Measurements from ENCODE around the gene TAL1.

TAL1 gene

GRCh38 chr1:47183308-47184089, 48.5 kb downstream of the TAL1 start:
- Histone ChIP-seq H3K36me3 (replicated peaks in 1 of 2; ENCODE audit: control insufficient read depth in 2 of 2, insufficient read depth in 2 of 2, low read length in 2 of 2) (no peaks in the 10 kb centered on the region), H3K4me2 (ENCODE audit: insufficient read depth, low read length, poor library complexity, severe bottlenecking) (no peak overlapping the region), H4K91ac (ENCODE audit: low read depth, low read length, poor library complexity) (no peak overlapping the region), H3K9ac (ENCODE audit: low read depth, low read length, poor library complexity) (no peak overlapping the region), H3K4me3 (ENCODE audit: low read length in 2 of 2) (no peak overlapping the region), H3K9me3 (replicated peaks in 1 of 2; ENCODE audit: control insufficient read depth in 2 of 2, insufficient read depth in 1 of 2, low read depth in 1 of 2, low read length in 2 of 2) (no peaks in the 10 kb centered on the region), H3K14ac (ENCODE audit: low read length) (no peak overlapping the region), H2BK5ac (ENCODE audit: low read length) (no peak overlapping the region), H2AK5ac (ENCODE audit: low read depth, low read length) (peak overlapping the region; percentile 47), H2BK12ac (ENCODE audit: low read length) (no peak overlapping the region), H3K27ac (replicated peaks; ENCODE audit: low read length) (no peak overlapping the region), H2AFZ (ENCODE audit: low read length) (no peak overlapping the region), H2BK15ac (ENCODE audit: low read length) (no peak overlapping the region), H3K4me1 (ENCODE audit: control insufficient read depth in 2 of 2, insufficient read depth in 1 of 2, low read depth in 1 of 2, low read length in 2 of 2) (peaks cover 1 to 6% of the 10 kb centered on the region in 2 donors), H3K18ac (ENCODE audit: low read length) (no peak overlapping the region), H3K23ac (ENCODE audit: low read depth, low read length, poor library complexity) (no peak overlapping the region), H3K4ac (ENCODE audit: low read length) (no peak overlapping the region), H4K8ac (ENCODE audit: low read depth, low read length) (no peak overlapping the region), H3K27me3 (ENCODE audit: control insufficient read depth in 3 of 3, insufficient read depth in 3 of 3, low read depth in 1 of 3, low read length in 3 of 3) (peaks cover 0 to 30% (median 4%) of the 10 kb centered on the region in 3 experiments), H3K79me1 (ENCODE audit: low read depth, low read length) (no peaks in the 10 kb centered on the region), H2BK120ac (ENCODE audit: low read depth, low read length) (no peak overlapping the region)
- WGBS, 2 donors (ENCODE audit: extremely low coverage in 2 of 2, insufficient read length in 2 of 2, insufficient replicate concordance in 1 of 2), result no CpG with 5 or more reads among the region's 11 CpGs
- no peak for DNase-seq (ENCODE audit: low spot score)

GRCh38 chr1:47182676-47183235, 49.3 kb downstream of the TAL1 start:
- H3K14ac ChIP-seq (ENCODE audit: low read length), result no peak overlapping the region
- H3K4ac ChIP-seq (ENCODE audit: low read length), result no peak overlapping the region
- no peak overlapping the region for H2BK5ac ChIP-seq (ENCODE audit: low read length)
- DNase-seq (ENCODE audit: low spot score), result no peak
- peaks cover 0 to 30% (median 4%) of the 10 kb centered on the region in 3 experiments for H3K27me3 ChIP-seq (ENCODE audit: control insufficient read depth in 3 of 3, insufficient read depth in 3 of 3, low read depth in 1 of 3, low read length in 3 of 3)
- no peak overlapping the region for H2BK120ac ChIP-seq (ENCODE audit: low read depth, low read length)
- no peak overlapping the region for H4K8ac ChIP-seq (ENCODE audit: low read depth, low read length)
- H3K4me1 ChIP-seq (ENCODE audit: control insufficient read depth in 2 of 2, insufficient read depth in 1 of 2, low read depth in 1 of 2, low read length in 2 of 2), result peaks cover 1 to 6% of the 10 kb centered on the region in 2 donors
- no peak overlapping the region for H3K4me3 ChIP-seq (ENCODE audit: low read length in 2 of 2)
- H3K27ac ChIP-seq (replicated peaks; ENCODE audit: low read length), result no peak overlapping the region
- no peak overlapping the region for H2BK15ac ChIP-seq (ENCODE audit: low read length)
- H2AK5ac ChIP-seq (ENCODE audit: low read depth, low read length), result no peak overlapping the region
- H3K4me2 ChIP-seq (ENCODE audit: insufficient read depth, low read length, poor library complexity, severe bottlenecking), result no peak overlapping the region
- H3K9ac ChIP-seq (ENCODE audit: low read depth, low read length, poor library complexity), result no peak overlapping the region
- no peak overlapping the region for H4K91ac ChIP-seq (ENCODE audit: low read depth, low read length, poor library complexity)
- no peaks in the 10 kb centered on the region for H3K79me1 ChIP-seq (ENCODE audit: low read depth, low read length)
- no peaks in the 10 kb centered on the region for H3K36me3 ChIP-seq (replicated peaks in 1 of 2; ENCODE audit: control insufficient read depth in 2 of 2, insufficient read depth in 2 of 2, low read length in 2 of 2)
- no peak overlapping the region for H3K23ac ChIP-seq (ENCODE audit: low read depth, low read length, poor library complexity)
- no peak overlapping the region for H2AFZ ChIP-seq (ENCODE audit: low read length)
- H3K18ac ChIP-seq (ENCODE audit: low read length), result no peak overlapping the region
- no peaks in the 10 kb centered on the region for H3K9me3 ChIP-seq (replicated peaks in 1 of 2; ENCODE audit: control insufficient read depth in 2 of 2, insufficient read depth in 1 of 2, low read depth in 1 of 2, low read length in 2 of 2)
- WGBS, 2 donors (ENCODE audit: extremely low coverage in 2 of 2, insufficient read length in 2 of 2, insufficient replicate concordance in 1 of 2), result no CpG with 5 or more reads among the region's 7 CpGs
- no peak overlapping the region for H2BK12ac ChIP-seq (ENCODE audit: low read length)

- no CpG with 5 or more reads among the region's 7 CpGs for WGBS, 2 donors (ENCODE audit: extremely low coverage in 2 of 2, insufficient read length in 2 of 2, insufficient replicate concordance in 1 of 2)
Measured at GRCh38 chr1:47181955-47182675, 49.9 kb downstream of the TAL1 start.

More at GRCh38 chr1:47181955-47182675, 49.9 kb downstream of the TAL1 start:
- Histone ChIP-seq H4K91ac (ENCODE audit: low read depth, low read length, poor library complexity) (no peak overlapping the region), H3K4me3 (ENCODE audit: low read length in 2 of 2) (no peak overlapping the region), H3K27me3 (ENCODE audit: control insufficient read depth in 3 of 3, insufficient read depth in 3 of 3, low read depth in 1 of 3, low read length in 3 of 3) (peaks cover 0 to 24% (median 4%) of the 10 kb centered on the region in 3 experiments), H3K14ac (ENCODE audit: low read length) (no peak overlapping the region), H2BK120ac (ENCODE audit: low read depth, low read length) (no peak overlapping the region), H2BK5ac (ENCODE audit: low read length) (no peak overlapping the region), H3K18ac (ENCODE audit: low read length) (no peak overlapping the region), H3K4me2 (ENCODE audit: insufficient read depth, low read length, poor library complexity, severe bottlenecking) (no peak overlapping the region), H3K9me3 (replicated peaks in 1 of 2; ENCODE audit: control insufficient read depth in 2 of 2, insufficient read depth in 1 of 2, low read depth in 1 of 2, low read length in 2 of 2) (no peaks in the 10 kb centered on the region), H3K9ac (ENCODE audit: low read depth, low read length, poor library complexity) (no peak overlapping the region), H2AFZ (ENCODE audit: low read length) (no peak overlapping the region), H4K8ac (ENCODE audit: low read depth, low read length) (no peak overlapping the region), H3K23ac (ENCODE audit: low read depth, low read length, poor library complexity) (no peak overlapping the region), H3K79me1 (ENCODE audit: low read depth, low read length) (no peaks in the 10 kb centered on the region), H3K4ac (ENCODE audit: low read length) (no peak overlapping the region), H3K4me1 (ENCODE audit: control insufficient read depth in 2 of 2, insufficient read depth in 1 of 2, low read depth in 1 of 2, low read length in 2 of 2) (peaks cover 1 to 6% of the 10 kb centered on the region in 2 donors), H2AK5ac (ENCODE audit: low read depth, low read length) (no peak overlapping the region), H2BK12ac (ENCODE audit: low read length) (no peak overlapping the region), H3K36me3 (replicated peaks in 1 of 2; ENCODE audit: control insufficient read depth in 2 of 2, insufficient read depth in 2 of 2, low read length in 2 of 2) (no peaks in the 10 kb centered on the region), H2BK15ac (ENCODE audit: low read length) (no peak overlapping the region), H3K27ac (replicated peaks; ENCODE audit: low read length) (no peak overlapping the region)
- DNase-seq (ENCODE audit: low spot score), result no peak
